ENCODE data around the gene LAMTOR5.
"Not testable (repeated sequence)": the region's sequence is repeated elsewhere in the genome, so short reads cannot be mapped to it uniquely, and the experiment has no call there.

LAMTOR5 gene

DNA sequence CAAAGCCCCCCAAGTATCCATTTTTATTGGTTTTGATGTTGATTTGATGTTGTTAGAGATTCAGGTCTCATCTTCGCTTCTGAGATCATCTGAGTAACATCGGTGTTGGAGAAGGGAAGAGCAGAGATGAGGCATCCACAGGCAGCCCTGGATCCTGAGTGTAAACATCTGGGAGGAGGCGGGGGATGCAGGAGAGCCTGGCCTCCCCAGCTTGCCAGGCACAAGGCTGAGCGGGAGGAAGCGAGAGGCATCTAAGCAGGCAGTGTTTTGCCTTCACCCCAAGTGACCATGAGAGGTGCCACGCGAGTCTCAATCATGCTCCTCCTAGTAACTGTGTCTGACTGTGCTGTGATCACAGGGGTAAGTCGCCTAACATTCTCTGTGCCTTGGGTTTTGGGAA, 43.4 kb upstream of the LAMTOR5 start, which contains the start of gene PROK1:
Gene PROK1 (plus strand): TSS at position 221 of the 400 bp plus-strand sequence. CDS start 68 bp downstream, at position 289.
- H3K4me3 ChIP-seq (ENCODE audit: control insufficient read depth, low read depth, low read length), result no peak within 1 kb of the TSS
- DNase-seq (ENCODE audit: low read depth), result no peak
- TF ChIP-seq, protein P1, sequence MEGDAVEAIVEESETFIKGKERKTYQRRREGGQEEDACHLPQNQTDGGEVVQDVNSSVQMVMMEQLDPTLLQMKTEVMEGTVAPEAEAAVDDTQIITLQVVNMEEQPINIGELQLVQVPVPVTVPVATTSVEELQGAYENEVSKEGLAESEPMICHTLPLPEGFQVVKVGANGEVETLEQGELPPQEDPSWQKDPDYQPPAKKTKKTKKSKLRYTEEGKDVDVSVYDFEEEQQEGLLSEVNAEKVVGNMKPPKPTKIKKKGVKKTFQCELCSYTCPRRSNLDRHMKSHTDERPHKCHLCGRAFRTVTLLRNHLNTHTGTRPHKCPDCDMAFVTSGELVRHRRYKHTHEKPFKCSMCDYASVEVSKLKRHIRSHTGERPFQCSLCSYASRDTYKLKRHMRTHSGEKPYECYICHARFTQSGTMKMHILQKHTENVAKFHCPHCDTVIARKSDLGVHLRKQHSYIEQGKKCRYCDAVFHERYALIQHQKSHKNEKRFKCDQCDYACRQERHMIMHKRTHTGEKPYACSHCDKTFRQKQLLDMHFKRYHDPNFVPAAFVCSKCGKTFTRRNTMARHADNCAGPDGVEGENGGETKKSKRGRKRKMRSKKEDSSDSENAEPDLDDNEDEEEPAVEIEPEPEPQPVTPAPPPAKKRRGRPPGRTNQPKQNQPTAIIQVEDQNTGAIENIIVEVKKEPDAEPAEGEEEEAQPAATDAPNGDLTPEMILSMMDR (IDR thresholded peaks at IDR 0.05; ENCODE audit: control insufficient read depth, insufficient read depth, low read depth, low read length, missing control alignments), result no peak

DNA sequence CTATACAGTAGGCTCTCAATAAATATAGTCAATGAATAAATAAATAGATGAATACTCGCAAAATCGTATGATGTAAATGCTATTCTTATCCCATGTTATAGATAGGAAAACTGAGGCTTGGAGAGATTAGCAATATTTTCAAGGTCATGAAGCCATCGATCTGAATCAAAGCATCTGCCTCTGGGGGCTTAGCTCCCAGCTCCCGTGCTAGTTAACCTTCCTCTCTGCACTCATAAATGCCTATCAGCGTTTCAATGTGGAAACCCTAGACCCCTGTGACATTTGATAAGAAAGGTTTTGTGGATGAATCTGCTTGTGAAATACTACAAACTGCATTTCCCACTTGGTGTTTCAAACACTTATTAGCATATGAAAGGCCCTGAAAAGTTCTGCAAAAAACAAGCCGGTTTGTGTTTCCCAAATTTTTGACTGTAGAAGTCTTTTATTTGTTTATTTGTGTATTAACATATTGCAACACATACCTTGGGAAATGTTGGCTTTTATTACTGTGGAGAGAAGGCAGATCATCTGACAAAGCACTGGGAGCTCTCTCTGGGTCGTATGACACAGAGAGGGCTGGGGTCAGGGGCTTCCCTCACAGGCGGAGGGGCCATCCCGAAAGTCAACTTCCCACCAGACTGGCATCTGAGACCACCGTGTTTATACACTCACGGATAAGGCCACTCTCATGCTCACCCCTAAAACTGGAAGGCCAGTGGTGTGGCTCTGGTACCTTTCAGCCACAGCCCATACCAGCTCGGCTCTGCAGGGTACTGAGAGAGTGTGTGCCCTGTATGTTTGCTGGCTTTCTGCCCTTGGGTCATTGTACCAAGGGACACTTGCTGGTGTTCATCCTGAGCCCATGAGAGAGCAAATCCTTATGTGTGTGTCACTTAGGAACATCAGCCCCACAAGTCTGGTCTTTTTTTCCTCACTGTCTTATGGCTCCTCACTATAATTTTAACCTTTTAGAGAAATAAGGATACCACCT, 42.5 kb upstream of the LAMTOR5 start:
- no peak overlapping the region for H3K4me3 ChIP-seq (ENCODE audit: control insufficient read depth, low read depth, low read length)
- TF ChIP-seq, protein P1 (IDR thresholded peaks at IDR 0.05; ENCODE audit: control insufficient read depth, insufficient read depth, low read depth, low read length, missing control alignments), result no peak
- no peak for DNase-seq (ENCODE audit: low read depth)

DNA sequence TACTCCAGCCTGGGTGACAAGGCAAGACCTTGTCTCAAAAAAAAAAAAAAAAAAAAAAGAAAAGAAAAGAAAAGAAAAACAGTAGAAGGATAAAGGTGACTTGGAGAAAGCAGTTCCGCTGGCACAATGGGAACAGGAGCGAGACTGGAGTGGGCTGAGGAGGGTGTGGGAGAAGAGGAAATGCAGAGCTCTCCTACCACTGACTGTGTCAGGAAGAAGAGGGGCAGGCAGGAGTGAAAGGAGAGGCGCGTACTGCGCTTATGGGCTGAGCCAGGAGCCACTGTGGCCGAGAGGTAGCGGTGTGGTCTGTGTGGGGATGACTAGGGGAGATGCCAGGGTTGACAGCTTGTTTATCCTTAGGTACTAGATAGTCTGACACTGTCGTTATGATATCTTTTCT, 37.1 kb upstream of the LAMTOR5 start:
- no peak for DNase-seq (ENCODE audit: low read depth)
- TF ChIP-seq, protein P1 (IDR thresholded peaks at IDR 0.05; ENCODE audit: control insufficient read depth, insufficient read depth, low read depth, low read length, missing control alignments), result no peak

DNA sequence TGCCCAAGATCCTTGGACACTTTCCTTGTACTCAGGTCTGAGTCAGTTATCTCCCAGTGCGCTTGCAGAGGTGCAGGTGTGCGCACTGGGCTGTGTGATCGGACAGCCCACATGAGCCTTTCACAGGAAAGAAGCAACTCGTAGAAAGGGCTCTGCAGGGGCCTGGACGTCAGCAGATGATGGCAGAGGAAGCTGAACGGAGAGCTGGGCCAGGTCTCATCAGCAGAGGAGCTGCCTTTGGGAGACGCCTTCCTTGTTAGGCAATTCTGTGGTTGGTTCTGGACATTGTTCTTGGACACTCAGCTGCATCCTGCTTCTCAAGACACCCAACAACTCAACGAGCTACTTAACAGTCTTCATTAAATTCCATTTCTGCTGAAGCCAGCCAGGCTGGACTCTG, 36.0 kb upstream of the LAMTOR5 start:
- TF ChIP-seq, protein P1 (IDR thresholded peaks at IDR 0.05; ENCODE audit: control insufficient read depth, insufficient read depth, low read depth, low read length, missing control alignments), result no peak
- DNase-seq (ENCODE audit: low read depth), result no peak
- no peak overlapping the region for H3K4me3 ChIP-seq (ENCODE audit: control insufficient read depth, low read depth, low read length)

More for the DNA sequence above, 37.1 kb upstream of the LAMTOR5 start:
- no peak overlapping the region for H3K4me3 ChIP-seq (ENCODE audit: control insufficient read depth, low read depth, low read length)

DNA sequence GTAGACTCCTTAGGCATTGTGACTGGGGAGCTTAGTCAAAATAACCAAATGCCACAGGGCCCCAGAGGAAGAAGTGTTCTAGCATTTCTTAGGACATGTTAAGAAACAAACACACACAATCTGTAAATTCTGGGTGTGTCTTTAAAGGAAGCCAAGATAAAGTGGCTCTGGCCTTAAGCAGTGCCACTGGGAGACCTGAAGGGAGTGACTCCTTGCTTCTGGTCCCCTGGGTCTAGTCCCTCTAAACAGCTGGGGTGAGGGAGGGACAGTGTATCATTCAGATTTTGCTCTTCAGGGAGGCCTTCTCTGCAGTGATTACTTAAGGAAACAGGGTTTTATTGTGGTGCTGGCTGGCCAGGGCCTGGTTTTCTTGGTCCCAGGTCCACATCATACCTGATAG, 34.4 kb upstream of the LAMTOR5 start:
- no peak overlapping the region for H3K4me3 ChIP-seq (ENCODE audit: control insufficient read depth, low read depth, low read length)
- TF ChIP-seq, protein P1 (IDR thresholded peaks at IDR 0.05; ENCODE audit: control insufficient read depth, insufficient read depth, low read depth, low read length, missing control alignments), result no peak
- no peak for DNase-seq (ENCODE audit: low read depth)

DNA sequence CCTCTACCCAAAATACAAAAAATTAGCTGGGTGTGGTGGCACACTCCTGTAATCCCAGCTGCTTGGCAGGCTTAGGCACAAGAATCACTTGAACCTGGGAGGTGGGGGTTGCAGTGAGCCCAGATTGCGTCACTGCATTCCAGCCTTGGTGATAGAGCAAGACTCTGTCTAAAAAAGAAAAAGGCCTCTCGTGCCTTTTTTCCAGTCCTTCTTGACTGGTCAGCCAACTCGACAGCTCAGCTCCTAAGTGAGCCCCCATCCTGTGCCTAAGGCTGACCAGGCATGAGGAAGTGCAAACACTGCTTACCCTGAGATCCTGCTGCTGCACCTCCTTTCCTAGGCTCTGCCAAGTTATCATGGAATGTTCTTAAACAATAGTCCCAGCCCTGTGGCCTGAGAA, 33.4 kb upstream of the LAMTOR5 start:
- no peak overlapping the region for H3K4me3 ChIP-seq (ENCODE audit: control insufficient read depth, low read depth, low read length)
- TF ChIP-seq, protein P1 (IDR thresholded peaks at IDR 0.05; ENCODE audit: control insufficient read depth, insufficient read depth, low read depth, low read length, missing control alignments), result no peak
- DNase-seq (ENCODE audit: low read depth), result peak; percentile 20

DNA sequence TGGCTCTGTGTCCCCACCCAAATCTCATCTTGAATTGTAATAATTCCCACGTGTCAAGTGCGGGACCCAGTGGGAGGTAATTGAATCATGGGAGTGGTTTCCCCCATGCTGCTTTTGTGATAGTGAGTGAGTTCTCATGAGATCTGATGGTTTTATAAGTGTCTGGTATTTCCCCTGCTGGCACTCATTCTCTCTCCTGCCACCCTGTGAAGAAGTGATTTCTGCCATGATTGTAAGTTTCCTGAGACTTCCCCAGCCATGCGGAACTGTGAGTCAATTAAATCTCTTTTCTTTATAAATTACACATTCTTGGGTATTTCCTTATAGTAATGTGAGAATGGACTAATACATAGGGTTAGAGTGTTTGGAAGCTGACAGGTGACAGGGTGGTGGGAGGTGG, 32.4 kb upstream of the LAMTOR5 start:
- DNase-seq (ENCODE audit: low read depth); H3K4me3 ChIP-seq (ENCODE audit: control insufficient read depth, low read depth, low read length): not testable (repeated sequence)
